HG02759 (cell line): ENCODE results near the gene ALDH1L1.

Source experiments
- ATAC-seq: cut with Tn5 transposase; IDR thresholded peaks from one replicate; pipeline ENCODE4 v1.9.1; 2021; ENCODE audit warnings: mild to moderate bottlenecking, moderate library complexity; ENCODE audit not compliant: unreplicated experiment

The ALDH1L1 gene

GRCh38 chr3:126058666-126059065 lies 121.7 kb downstream of the ALDH1L1 start:
- no peak for ATAC-seq

- ATAC-seq = no peak
These were observed 122.5 kb downstream of the ALDH1L1 start for GRCh38 chr3:126057936-126058335.

GRCh38 chr3:126057501-126057819 lies 122.9 kb downstream of the ALDH1L1 start:
- no peak for ATAC-seq

- no peak for ATAC-seq
These were observed 123.5 kb downstream of the ALDH1L1 start for GRCh38 chr3:126056681-126057500.

- ATAC-seq = no peak
These were observed 124.3 kb downstream of the ALDH1L1 start for GRCh38 chr3:126056088-126056487.

GRCh38 chr3:126054870-126055269 lies 125.5 kb downstream of the ALDH1L1 start:
- ATAC-seq = no peak

- no peak for ATAC-seq
These were observed 126.3 kb downstream of the ALDH1L1 start for GRCh38 chr3:126053949-126054569.
